GM23338 (cell line): ENCODE data around the gene PGM2. TPM values are rescaled to one million over a fixed set of nuclear protein-coding genes. Genes with fewer than 3 reads are reported as not detected.

ENCODE experiments used
- ATAC-seq: fragments of 200-7000 bp; cut with Tn5 transposase; 3 replicates; pipeline ENCODE4 v1.9.1; 2020
- DNase-seq: peaks from one replicate; pipeline ENCODE4 v3.0.0-alpha.2; 2015; ENCODE audit warnings: low spot score
- H2AFZ ChIP-seq: fragments of 200-600 bp; sonication (generic); 2 replicates; pipeline ENCODE4 v1.8.0; 2016; ENCODE audit warnings: antibody characterized with exemption, mild to moderate bottlenecking, moderate library complexity
- H3F3A ChIP-seq: fragments of 200-600 bp; sonication (generic); replicated peaks from 2 replicates; pipeline ENCODE4 v1.8.0; 2017; ENCODE audit warnings: antibody characterized with exemption, mixed run types, low read depth
- H3K27ac ChIP-seq: fragments of 200-600 bp; sonication (generic); 2 replicates; pipeline ENCODE4 v1.6.1; 2016; ENCODE audit warnings: low read depth
- H3K27me3 ChIP-seq: fragments of 200-600 bp; sonication (generic); 2 replicates; pipeline ENCODE4 v1.8.0; 2016; ENCODE audit warnings: mild to moderate bottlenecking, mixed run types, moderate library complexity; ENCODE audit not compliant: insufficient read depth
- H3K36me3 ChIP-seq: fragments of 200-600 bp; sonication (generic); 2 replicates; pipeline ENCODE4 v1.8.0; 2016; ENCODE audit warnings: mild to moderate bottlenecking; ENCODE audit not compliant: insufficient read depth
- H3K4me1 ChIP-seq: fragments of 200-600 bp; sonication (generic); 2 replicates; pipeline ENCODE4 v1.8.0; 2016; ENCODE audit warnings: mild to moderate bottlenecking, moderate library complexity; ENCODE audit not compliant: insufficient read depth
- H3K4me2 ChIP-seq: fragments of 200-600 bp; sonication (generic); 2 replicates; pipeline ENCODE4 v1.7.1; 2017; ENCODE audit warnings: mixed run types
- H3K4me3 ChIP-seq: fragments of 200-600 bp; sonication (generic); 2 replicates; pipeline ENCODE4 v1.6.1; 2016; ENCODE audit warnings: mixed run types
- H3K79me2 ChIP-seq: fragments of 200-600 bp; sonication (generic); replicated peaks from 2 replicates; pipeline ENCODE4 v1.8.0; 2017; ENCODE audit warnings: mild to moderate bottlenecking; ENCODE audit not compliant: insufficient read depth
- H3K9me2 ChIP-seq: fragments of 200-600 bp; sonication (generic); 2 replicates; pipeline ENCODE4 v1.8.0; 2017; ENCODE audit not compliant: insufficient read depth
- H4K20me1 ChIP-seq: fragments of 200-600 bp; sonication (generic); replicated peaks from 2 replicates; pipeline ENCODE4 v1.8.0; 2017; ENCODE audit warnings: mild to moderate bottlenecking; ENCODE audit not compliant: insufficient read depth
- H3K27ac Mint-ChIP-seq: 2 replicates; pipeline ENCODE4 v1.8.0; 2020; ENCODE audit warnings: inconsistent platforms, mild to moderate bottlenecking, moderate library complexity, mixed read lengths
- H3K27me3 Mint-ChIP-seq: 3 replicates; pipeline ENCODE4 v1.8.0; 2022; ENCODE audit warnings: low read depth, mild to moderate bottlenecking, moderate library complexity, mixed read lengths, inconsistent platforms; ENCODE audit not compliant: insufficient read depth, poor library complexity
- H3K36me3 Mint-ChIP-seq: 3 replicates; pipeline ENCODE4 v1.8.0; 2021; ENCODE audit warnings: low read depth, mild to moderate bottlenecking, inconsistent platforms, moderate library complexity, mixed read lengths
- H3K4me1 Mint-ChIP-seq: 3 replicates; pipeline ENCODE4 v1.8.0; 2020; ENCODE audit warnings: mild to moderate bottlenecking, inconsistent platforms, mixed read lengths
- H3K4me3 Mint-ChIP-seq: 3 replicates; pipeline ENCODE4 v1.8.0; 2021; ENCODE audit warnings: moderate library complexity, mild to moderate bottlenecking, inconsistent platforms, mixed read lengths
- H3K9me3 Mint-ChIP-seq: 3 replicates; pipeline ENCODE4 v1.8.0; 2020; ENCODE audit warnings: moderate library complexity, mild to moderate bottlenecking, inconsistent platforms, mixed read lengths
- CREB1 ChIP-seq: fragments of 250-450 bp; sonication (Bioruptor Pico); IDR thresholded peaks from 2 replicates; pipeline ENCODE4 v1.5.0; 2020; ENCODE audit warnings: low read depth, mild to moderate bottlenecking, moderate library complexity
- CTCF ChIP-seq, 2 experiments: fragments of 200-600 bp in 1 of 2; sonication (generic) in 1 of 2; conservative IDR thresholded peaks; 2 replicates each; pipeline versions ENCODE4 v1.5.1 to v1.6.1; 2016 to 2017; ENCODE audit warnings: antibody characterized with exemption in 2 of 2, low read depth in 2 of 2, mild to moderate bottlenecking in 2 of 2, moderate library complexity in 1 of 2
- ETS1 ChIP-seq: IDR thresholded peaks from 2 replicates; pipeline ENCODE4 v1.6.1; 2016; ENCODE audit warnings: antibody characterized with exemption
- EZH2 ChIP-seq: fragments of 200-600 bp; sonication (generic); IDR thresholded peaks from one replicate; pipeline ENCODE4 v1.8.0; 2017; ENCODE audit warnings: antibody characterized with exemption, mild to moderate bottlenecking, low read depth; ENCODE audit not compliant: unreplicated experiment
- JUNB ChIP-seq: IDR thresholded peaks from one replicate; pipeline ENCODE4 v1.6.1; 2016; ENCODE audit warnings: antibody characterized with exemption; ENCODE audit not compliant: unreplicated experiment
- NANOG ChIP-seq: IDR thresholded peaks from 2 replicates; pipeline ENCODE4 v1.6.1; 2016; ENCODE audit warnings: antibody characterized with exemption, borderline replicate concordance
- POLR2AphosphoS5 ChIP-seq: IDR thresholded peaks from 2 replicates; pipeline ENCODE4 v1.6.1; 2016; ENCODE audit warnings: antibody characterized with exemption, low read depth
- REST ChIP-seq: IDR thresholded peaks from one replicate; pipeline ENCODE4 v1.6.1; 2018; ENCODE audit warnings: antibody characterized with exemption; ENCODE audit not compliant: unreplicated experiment
- STAT1 ChIP-seq: IDR thresholded peaks from one replicate; pipeline ENCODE4 v1.6.1; 2016; ENCODE audit warnings: antibody characterized with exemption; ENCODE audit not compliant: unreplicated experiment
- ZNF114 ChIP-seq: fragments of 250-450 bp; sonication (Bioruptor Pico); IDR thresholded peaks from 2 replicates; pipeline ENCODE4 v1.5.0; 2020; ENCODE audit warnings: mild to moderate bottlenecking, moderate library complexity
- ZNF331 ChIP-seq: fragments of 250-450 bp; sonication (Bioruptor Pico); IDR thresholded peaks from 2 replicates; pipeline ENCODE4 v1.5.0; 2020; ENCODE audit warnings: low read depth, mild to moderate bottlenecking, moderate library complexity
- ZNF462 ChIP-seq: fragments of 250-450 bp; sonication (Bioruptor Pico); IDR thresholded peaks from 2 replicates; pipeline ENCODE4 v1.5.0; 2020; ENCODE audit warnings: mild to moderate bottlenecking, moderate library complexity
- polyA plus RNA-seq: library from polyadenylated mRNA; unstranded; fragments of >200 nt; fragmentation: Nextera tagmentation; extraction: Ambion mirVana; gene quantifications from 2 replicates; pipeline ENCODE4 v1.2.1, GENCODE V29; 2016
- total RNA-seq: library from RNA; depleted of rRNA; stranded (reverse); fragments of >200 nt; shearing (Covaris generic); gene quantifications from 2 replicates; pipeline ENCODE4 v1.2.3, GENCODE V29; 2014

Gene PGM2
- total and polyA plus RNA-seq, 2 experiments from 2014 or later, result 11.4 to 30.8 TPM

- Histone ChIP-seq H3K4me1 (no peaks in the 10 kb centered on the region), H3K4me3 (no peak overlapping the region), H3K27ac (no peak overlapping the region), H2AFZ (no peak overlapping the region), H3K36me3 (peaks cover 31% of the 10 kb centered on the region), H3K4me2 (no peak overlapping the region), H3K9me2 (no peaks in the 10 kb centered on the region), H3F3A (no peaks in the 10 kb centered on the region), H3K27me3 (no peaks in the 10 kb centered on the region), H3K79me2 (no peaks in the 10 kb centered on the region), H4K20me1 (peaks cover 6% of the 10 kb centered on the region)
- TF ChIP-seq ZNF331 (CRISPR knock-in tag) (no peak), ZNF462 (no peak), JUNB (no peak), CTCF (conservative IDR thresholded peaks at IDR 0.05; ENCODE audit: low read depth in 2 of 2) (no peak), ZNF114 (no peak), CREB1 (CRISPR knock-in tag) (no peak), NANOG (no peak), ETS1 (no peak), REST (no peak), POLR2AphosphoS5 (no peak), STAT1 (no peak), EZH2 (no peak)
- no peaks in the 10 kb centered on the region for H3K4me1 Mint-ChIP-seq
- DNase-seq (no peak), ATAC-seq (no peak)
- H3K4me3 Mint-ChIP-seq, result no peak overlapping the region
- peaks cover 3% of the 10 kb centered on the region for H3K27me3 Mint-ChIP-seq
- no peak overlapping the region for H3K27ac Mint-ChIP-seq
- H3K36me3 Mint-ChIP-seq, result peaks cover 40% of the 10 kb centered on the region
- no peaks in the 10 kb centered on the region for H3K9me3 Mint-ChIP-seq
These were observed 20.9 kb downstream of the PGM2 start for GRCh38 chr4:37847311-37847884.
